ENCODE results near the gene MAPK10.

DNA sequence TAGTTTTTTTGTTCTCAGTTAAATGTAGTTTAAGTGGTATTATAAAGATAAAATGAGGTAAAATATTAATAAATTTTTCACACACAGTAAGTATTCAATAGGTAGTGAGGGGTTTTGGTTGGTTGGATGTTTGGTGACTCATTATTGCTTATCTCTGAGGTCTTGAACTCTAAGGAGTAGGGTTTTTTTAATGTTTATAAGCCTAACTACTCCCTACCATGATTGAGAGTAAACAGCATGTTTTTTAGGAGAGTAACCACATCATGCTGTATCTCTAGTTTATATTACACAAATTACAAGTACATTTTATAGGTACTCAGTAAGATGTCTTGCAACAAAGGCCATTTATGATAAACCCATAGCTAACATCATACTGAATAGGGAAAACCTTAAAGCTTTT, 181.6 kb downstream of the MAPK10 start:
- TF ChIP-seq FOXK2 (IDR thresholded peaks at IDR 0.05) (no peak), SP1 (IDR thresholded peaks at IDR 0.05) (no peak), ARNT (IDR thresholded peaks at IDR 0.05) (no peak), FOXM1 (IDR thresholded peaks at IDR 0.05; ENCODE audit: borderline replicate concordance) (no peak), ELF4 (IDR thresholded peaks at IDR 0.05) (no peak), TARDBP (IDR thresholded peaks at IDR 0.05) (no peak), FOXA1 (IDR thresholded peaks at IDR 0.05) (no peak), ZNF384 (IDR thresholded peaks at IDR 0.05) (no peak), CTBP1 (IDR thresholded peaks at IDR 0.05; ENCODE audit: borderline replicate concordance) (no peak), NFRKB (IDR thresholded peaks at IDR 0.05) (no peak), HDGF (IDR thresholded peaks at IDR 0.05; ENCODE audit: borderline replicate concordance) (no peak), L3MBTL2 (conservative IDR thresholded peaks at IDR 0.05) (no peak), LEF1 (IDR thresholded peaks at IDR 0.05; ENCODE audit: borderline replicate concordance) (no peak)
- TF ChIP-seq, protein P1, sequence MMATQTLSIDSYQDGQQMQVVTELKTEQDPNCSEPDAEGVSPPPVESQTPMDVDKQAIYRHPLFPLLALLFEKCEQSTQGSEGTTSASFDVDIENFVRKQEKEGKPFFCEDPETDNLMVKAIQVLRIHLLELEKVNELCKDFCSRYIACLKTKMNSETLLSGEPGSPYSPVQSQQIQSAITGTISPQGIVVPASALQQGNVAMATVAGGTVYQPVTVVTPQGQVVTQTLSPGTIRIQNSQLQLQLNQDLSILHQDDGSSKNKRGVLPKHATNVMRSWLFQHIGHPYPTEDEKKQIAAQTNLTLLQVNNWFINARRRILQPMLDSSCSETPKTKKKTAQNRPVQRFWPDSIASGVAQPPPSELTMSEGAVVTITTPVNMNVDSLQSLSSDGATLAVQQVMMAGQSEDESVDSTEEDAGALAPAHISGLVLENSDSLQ (IDR thresholded peaks at IDR 0.05), result no peak
